ENCODE measurements around the gene SEC11C.

DNA sequence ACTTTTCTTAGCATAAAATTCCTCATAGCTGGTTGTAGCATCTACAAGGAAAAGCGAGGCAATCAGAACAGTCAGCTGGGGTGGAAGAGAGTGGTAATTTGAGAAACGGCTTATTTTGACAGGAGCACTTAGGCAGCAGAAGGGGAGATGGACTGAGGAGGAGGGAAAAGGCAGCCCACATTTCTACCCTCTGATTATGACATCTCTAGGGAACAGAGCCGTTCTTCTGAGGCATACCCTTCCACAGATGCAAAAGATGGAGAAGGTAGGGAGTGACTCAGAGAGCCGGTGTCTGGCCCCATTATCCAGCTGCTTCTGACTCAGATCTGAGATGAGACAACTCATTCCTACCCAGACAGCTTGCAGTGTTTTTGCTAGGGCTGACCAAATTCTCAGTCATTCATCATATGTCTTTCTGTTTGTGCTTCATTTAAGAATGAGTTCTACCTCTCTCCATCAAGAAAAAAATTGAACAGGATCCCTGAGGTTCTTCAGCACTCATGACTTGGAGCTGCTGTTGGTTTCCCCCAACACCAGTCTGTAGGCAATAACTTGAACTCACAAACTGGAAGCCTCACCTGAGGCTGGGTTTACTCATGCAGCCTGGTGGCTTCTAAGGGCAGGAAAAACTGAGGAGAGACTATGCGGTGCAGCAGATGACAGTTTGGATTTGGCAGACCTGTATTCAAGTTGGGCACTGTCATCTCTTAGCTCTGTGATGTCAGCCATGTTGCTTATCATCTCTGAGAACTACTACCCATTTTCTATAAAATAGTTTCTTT, 15.9 kb upstream of the SEC11C start:
- TF ChIP-seq, protein P1, sequence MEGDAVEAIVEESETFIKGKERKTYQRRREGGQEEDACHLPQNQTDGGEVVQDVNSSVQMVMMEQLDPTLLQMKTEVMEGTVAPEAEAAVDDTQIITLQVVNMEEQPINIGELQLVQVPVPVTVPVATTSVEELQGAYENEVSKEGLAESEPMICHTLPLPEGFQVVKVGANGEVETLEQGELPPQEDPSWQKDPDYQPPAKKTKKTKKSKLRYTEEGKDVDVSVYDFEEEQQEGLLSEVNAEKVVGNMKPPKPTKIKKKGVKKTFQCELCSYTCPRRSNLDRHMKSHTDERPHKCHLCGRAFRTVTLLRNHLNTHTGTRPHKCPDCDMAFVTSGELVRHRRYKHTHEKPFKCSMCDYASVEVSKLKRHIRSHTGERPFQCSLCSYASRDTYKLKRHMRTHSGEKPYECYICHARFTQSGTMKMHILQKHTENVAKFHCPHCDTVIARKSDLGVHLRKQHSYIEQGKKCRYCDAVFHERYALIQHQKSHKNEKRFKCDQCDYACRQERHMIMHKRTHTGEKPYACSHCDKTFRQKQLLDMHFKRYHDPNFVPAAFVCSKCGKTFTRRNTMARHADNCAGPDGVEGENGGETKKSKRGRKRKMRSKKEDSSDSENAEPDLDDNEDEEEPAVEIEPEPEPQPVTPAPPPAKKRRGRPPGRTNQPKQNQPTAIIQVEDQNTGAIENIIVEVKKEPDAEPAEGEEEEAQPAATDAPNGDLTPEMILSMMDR (conservative IDR thresholded peaks at IDR 0.05): no peak
- no peak for TF ChIP-seq EZH2 (IDR thresholded peaks at IDR 0.05; ENCODE audit: low read depth)

Data from PC-9 (cell line).